Mucosa of descending colon (tissue), 3 donors: ENCODE measurements around the gene PRDM16. TPM values are rescaled to one million over a fixed set of nuclear protein-coding genes. Genes with fewer than 3 reads are reported as not detected.

Experiments used
- ATAC-seq: fragments of 200-7000 bp; cut with Tn5 transposase; one replicate; pipeline ENCODE4 v1.9.1; 2020; ENCODE audit warnings: mild to moderate bottlenecking, moderate library complexity
- DNase-seq, 3 donors: peaks; one replicate each; pipeline ENCODE4 v3.0.0-alpha.2; 2020
- H3K36me3 ChIP-seq: fragments of 200-600 bp; one replicate; pipeline ENCODE4 v1.8.0; 2021; ENCODE audit warnings: low read depth, mild to moderate bottlenecking
- H3K4me1 ChIP-seq: fragments of 200-600 bp; one replicate; pipeline ENCODE4 v1.8.0; 2021; ENCODE audit warnings: low read depth, mild to moderate bottlenecking
- H3K4me3 ChIP-seq: fragments of 200-600 bp; one replicate; pipeline ENCODE4 v1.8.0; 2021; ENCODE audit warnings: mild to moderate bottlenecking
- H3K9me3 ChIP-seq: fragments of 200-600 bp; one replicate; pipeline ENCODE4 v1.8.0; 2021; ENCODE audit warnings: mild to moderate bottlenecking
- CTCF ChIP-seq: fragments of 200-600 bp; IDR thresholded peaks from one replicate; pipeline ENCODE4 v1.8.0; 2022; ENCODE audit warnings: antibody characterized with exemption, mild to moderate bottlenecking
- intact Hi-C, 2 donors: fragments of 100-400 bp; cut with DNase I in 1 of 2; cut with micrococcal nuclease in 1 of 2; formaldehyde crosslinking; loops; one replicate each; pipeline versions ENCODE4 v1.11.0 to v1.11.1; 2022; cut with DNase I, micrococcal nuclease
- total RNA-seq, 3 donors: library from RNA; stranded (reverse); fragmentation: NEBNext Ultra II Directional in 2 of 3; extraction: Animal tissue kit (Norgen Biotek cat#: 25700) in 2 of 3; gene quantifications; one replicate each; pipeline versions ENCODE4 v1.2.1 to v1.2.4, GENCODE V29; 2021 to 2023
- donor health status: DM: no; HTN: no; CAD: no; lungs with moderate emphysema.
- donor health status: DM: no; HTN: no; CAD: no.
- donor health status: DM: no; HTN: yes; CAD: no.

The PRDM16 gene
- total RNA-seq, 3 donors from 2014 or later, result 1.6 to 2.5 (median 2.4) TPM

GRCh38 chr1:3148171-3148570 lies 79.2 kb downstream of the PRDM16 start:
- no peak for DNase-seq
- no peak for TF ChIP-seq CTCF
- H3K4me3 ChIP-seq, result no peak overlapping the region
- no peaks in the 10 kb centered on the region for H3K4me1 ChIP-seq
- intact Hi-C loops, result no loop called here
- no peaks in the 10 kb centered on the region for H3K36me3 ChIP-seq
- no peak for ATAC-seq
- no peaks in the 10 kb centered on the region for H3K9me3 ChIP-seq

GRCh38 chr1:3149277-3149676 lies 80.3 kb downstream of the PRDM16 start:
- no peak for ATAC-seq
- no peaks in the 10 kb centered on the region for H3K4me1 ChIP-seq
- no peaks in the 10 kb centered on the region for H3K9me3 ChIP-seq
- no peaks in the 10 kb centered on the region for H3K36me3 ChIP-seq
- no peak for DNase-seq
- no peak for TF ChIP-seq CTCF
- no peak overlapping the region for H3K4me3 ChIP-seq
- intact Hi-C loops, result no loop called here

GRCh38 chr1:3151456-3151855 lies 82.5 kb downstream of the PRDM16 start:
- ATAC-seq (no peak), DNase-seq (no peak)
- H3K4me1 ChIP-seq, result no peaks in the 10 kb centered on the region

GRCh38 chr1:3152143-3152542 lies 83.1 kb downstream of the PRDM16 start:
- no peak for TF ChIP-seq CTCF
- DNase-seq, result no peak
- intact Hi-C loops, result no loop called here

More at GRCh38 chr1:3151456-3151855, 82.5 kb downstream of the PRDM16 start:
- no peak for TF ChIP-seq CTCF
- no peaks in the 10 kb centered on the region for H3K36me3 ChIP-seq
- H3K4me3 ChIP-seq, result no peak overlapping the region
- no peaks in the 10 kb centered on the region for H3K9me3 ChIP-seq
- intact Hi-C loops, result no loop called here

GRCh38 chr1:3153197-3153596 lies 84.2 kb downstream of the PRDM16 start:
- no peaks in the 10 kb centered on the region for H3K9me3 ChIP-seq
- H3K36me3 ChIP-seq, result no peaks in the 10 kb centered on the region
- ATAC-seq (no peak), DNase-seq (no peak)
- H3K4me1 ChIP-seq, result no peaks in the 10 kb centered on the region
- no peak overlapping the region for H3K4me3 ChIP-seq
- intact Hi-C loops, result no loop called here
- no peak for TF ChIP-seq CTCF

More at GRCh38 chr1:3152143-3152542, 83.1 kb downstream of the PRDM16 start:
- Histone ChIP-seq H3K4me3 (no peak overlapping the region), H3K9me3 (no peaks in the 10 kb centered on the region), H3K4me1 (no peaks in the 10 kb centered on the region), H3K36me3 (no peaks in the 10 kb centered on the region)
- ATAC-seq, result no peak
